ENCODE results near the gene SLC16A3. TPM values are rescaled to one million over a fixed set of nuclear protein-coding genes. Genes with fewer than 3 reads are reported as not detected.

SLC16A3 gene
- polyA plus RNA-seq, 1 donor (not counting 4 experiments of a cell fraction or from before 2014, with no cell fraction given), result 35.7 TPM

GRCh38 chr17:82270651-82271050 lies 41.8 kb downstream of the SLC16A3 start:
- TF ChIP-seq EZH2 (IDR thresholded peaks at IDR 0.05; ENCODE audit: low read length), result no peak
- no peak for TF ChIP-seq CTCF (optimal IDR thresholded peaks at IDR 0.05 in 1 of 3, IDR thresholded peaks at IDR 0.05 in 1 of 3, conservative IDR thresholded peaks at IDR 0.05 in 1 of 3; ENCODE audit: extremely low read depth in 1 of 3, insufficient read depth in 2 of 3, low read length in 3 of 3)
- FAIRE-seq (no peak), DNase-seq (ENCODE audit: low read depth, low spot score) (no peak)
- peak overlapping the region; percentile 6 for H3K4me2 ChIP-seq (ENCODE audit: control insufficient read depth, extremely low read depth, insufficient read depth, low read depth, low read length)
- H3K79me2 ChIP-seq (ENCODE audit: control insufficient read depth, insufficient read depth, low read length), result peaks cover 75% of the 10 kb centered on the region
- peaks cover 26 to 45% of the 10 kb centered on the region in 2 experiments for H3K36me3 ChIP-seq (ENCODE audit: control insufficient read depth in 2 of 2, extremely low read depth in 1 of 2, insufficient read depth in 2 of 2, low read length in 2 of 2)
- dilution Hi-C loops (cut with MboI; ENCODE audit: extremely low pct_ligation_motif_present, low sequenced_read_pairs), result no loop called here
- no peak overlapping the region for H3K4me3 ChIP-seq (ENCODE audit: control insufficient read depth in 2 of 3, extremely low read depth in 1 of 3, insufficient read depth in 2 of 3, low read depth in 1 of 3, low read length in 3 of 3)
- H3K27me3 ChIP-seq (ENCODE audit: control insufficient read depth, extremely low read depth, insufficient read depth, low read length), result no peaks in the 10 kb centered on the region
- no peaks in the 10 kb centered on the region for H3K9me3 ChIP-seq (ENCODE audit: control insufficient read depth, low read depth, low read length)
- peaks cover 40% of the 10 kb centered on the region for H3K4me1 ChIP-seq (ENCODE audit: control insufficient read depth, extremely low read depth, insufficient read depth, low read length)
- no peak overlapping the region for H3K9ac ChIP-seq (ENCODE audit: control insufficient read depth, extremely low read depth, insufficient read depth, low read length)
- H4K20me1 ChIP-seq (ENCODE audit: control insufficient read depth, extremely low read depth, insufficient read depth, low read length), result peaks cover 62% of the 10 kb centered on the region
- no peak overlapping the region for H3K27ac ChIP-seq (ENCODE audit: control insufficient read depth, insufficient read depth, low read length)
- peaks cover 16% of the 10 kb centered on the region for H3K9me1 ChIP-seq (ENCODE audit: control insufficient read depth, extremely low read depth, insufficient read depth, low read length)
- no peak overlapping the region for H2AFZ ChIP-seq (ENCODE audit: control insufficient read depth, low read length)

- H4K20me1 ChIP-seq (ENCODE audit: control insufficient read depth, extremely low read depth, insufficient read depth, low read length), result peaks cover 55% of the 10 kb centered on the region
- no peak overlapping the region for H2AFZ ChIP-seq (ENCODE audit: control insufficient read depth, low read length)
- dilution Hi-C loops (cut with MboI; ENCODE audit: extremely low pct_ligation_motif_present, low sequenced_read_pairs), result no loop called here
- TF ChIP-seq CTCF (optimal IDR thresholded peaks at IDR 0.05 in 1 of 3, IDR thresholded peaks at IDR 0.05 in 1 of 3, conservative IDR thresholded peaks at IDR 0.05 in 1 of 3; ENCODE audit: extremely low read depth in 1 of 3, insufficient read depth in 2 of 3, low read length in 3 of 3) (no peak), EZH2 (IDR thresholded peaks at IDR 0.05; ENCODE audit: low read length) (no peak)
- no peak overlapping the region for H3K27ac ChIP-seq (ENCODE audit: control insufficient read depth, insufficient read depth, low read length)
- FAIRE-seq, result no peak
- peak overlapping the region in 1 of 3 experiments; percentile 86 for H3K4me3 ChIP-seq (ENCODE audit: control insufficient read depth in 2 of 3, extremely low read depth in 1 of 3, insufficient read depth in 2 of 3, low read depth in 1 of 3, low read length in 3 of 3)
- peaks cover 68% of the 10 kb centered on the region for H3K79me2 ChIP-seq (ENCODE audit: control insufficient read depth, insufficient read depth, low read length)
- H3K27me3 ChIP-seq (ENCODE audit: control insufficient read depth, extremely low read depth, insufficient read depth, low read length), result no peaks in the 10 kb centered on the region
- peak overlapping the region; percentile 71 for H3K4me2 ChIP-seq (ENCODE audit: control insufficient read depth, extremely low read depth, insufficient read depth, low read depth, low read length)
- no peaks in the 10 kb centered on the region for H3K9me3 ChIP-seq (ENCODE audit: control insufficient read depth, low read depth, low read length)
- H3K36me3 ChIP-seq (ENCODE audit: control insufficient read depth in 2 of 2, extremely low read depth in 1 of 2, insufficient read depth in 2 of 2, low read length in 2 of 2), result peaks cover 18 to 37% of the 10 kb centered on the region in 2 experiments
- peaks cover 40% of the 10 kb centered on the region for H3K4me1 ChIP-seq (ENCODE audit: control insufficient read depth, extremely low read depth, insufficient read depth, low read length)
- H3K9me1 ChIP-seq (ENCODE audit: control insufficient read depth, extremely low read depth, insufficient read depth, low read length), result peaks cover 16% of the 10 kb centered on the region
- no peak overlapping the region for H3K9ac ChIP-seq (ENCODE audit: control insufficient read depth, extremely low read depth, insufficient read depth, low read length)
- no peak for DNase-seq (ENCODE audit: low read depth, low spot score)
Measured at GRCh38 chr17:82271401-82271800, 42.6 kb downstream of the SLC16A3 start.

Data from keratinocyte (primary cell).